ENCODE data around the gene CDK19.

- no peak for TF ChIP-seq POLR2AphosphoS5 (IDR thresholded peaks at IDR 0.05; ENCODE audit: borderline replicate concordance, low read depth, low read length)
- TF ChIP-seq EZH2 (IDR thresholded peaks at IDR 0.05), result no peak
- TF ChIP-seq FOXP2 (optimal IDR thresholded peaks at IDR 0.05; ENCODE audit: control extremely low read depth, extremely low read length, insufficient read depth), result no peak
Observed at GRCh38 chr6:110622912-110623578, 192.2 kb downstream of the CDK19 start.

Measured in SK-N-MC (cell line).